ENCODE measurements around the gene E2F2. TPM values are rescaled to one million over a fixed set of nuclear protein-coding genes. Genes with fewer than 3 reads are reported as not detected.

E2F2 gene
- total RNA-seq, 6 donors from 2014 or later = 0.69 to 1.9 (median 1.1) TPM

DNA sequence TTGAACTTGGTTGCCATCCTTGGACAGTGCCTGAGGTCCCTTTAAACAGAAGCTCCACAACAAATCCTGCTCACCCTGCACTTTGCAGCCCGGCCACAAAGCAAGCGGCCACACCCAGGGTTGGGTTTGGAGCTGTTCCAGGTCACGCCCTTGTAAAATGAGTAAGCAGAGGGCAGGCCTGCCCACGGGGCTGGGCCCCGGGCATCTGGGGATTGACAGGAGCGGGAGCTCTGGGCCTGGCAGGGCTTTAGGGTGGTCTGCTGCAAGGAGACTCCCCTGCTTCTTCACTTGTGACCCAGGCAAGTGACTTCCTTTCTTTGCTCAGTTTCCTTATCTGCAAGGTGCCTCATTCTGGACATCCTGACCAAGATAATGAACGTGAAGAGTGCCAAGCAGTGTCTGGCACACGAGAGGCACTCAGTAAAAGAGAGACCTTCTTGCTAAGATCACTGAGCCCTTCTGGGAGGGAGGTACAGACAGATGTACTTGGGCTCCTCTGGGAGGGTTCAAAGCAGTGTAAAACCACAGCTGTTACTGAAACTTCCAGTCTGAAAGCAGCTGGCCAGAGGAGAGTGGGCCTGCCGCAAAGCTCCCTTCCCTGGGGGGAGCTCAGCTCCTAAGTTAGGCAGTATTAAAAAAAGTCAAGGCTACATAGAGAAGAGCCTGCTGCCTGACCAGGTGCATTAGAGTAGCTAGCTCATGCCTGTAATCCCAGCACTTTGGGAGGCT, 2.6 kb downstream of the E2F2 start:
- Histone ChIP-seq H3K36me3 (no peaks in the 10 kb centered on the region), H3K27me3 (no peaks in the 10 kb centered on the region), H3K4me3 (peak overlapping the region in 1 of 4 donors; percentile 10), H3K4me1 (peaks cover 38 to 79% (median 60%) of the 10 kb centered on the region in 4 donors), H3K9me3 (no peaks in the 10 kb centered on the region), H3K27ac (peak overlapping the region; percentile 56 to 82 (median 66))
- peak; percentile 86 to 93 for DNase-seq
- TF ChIP-seq EP300 (IDR thresholded peaks at IDR 0.05) = no peak
- TF ChIP-seq POLR2A (IDR thresholded peaks at IDR 0.05) = peak in 1 of 4 donors; percentile 24
- TF ChIP-seq, protein P1, sequence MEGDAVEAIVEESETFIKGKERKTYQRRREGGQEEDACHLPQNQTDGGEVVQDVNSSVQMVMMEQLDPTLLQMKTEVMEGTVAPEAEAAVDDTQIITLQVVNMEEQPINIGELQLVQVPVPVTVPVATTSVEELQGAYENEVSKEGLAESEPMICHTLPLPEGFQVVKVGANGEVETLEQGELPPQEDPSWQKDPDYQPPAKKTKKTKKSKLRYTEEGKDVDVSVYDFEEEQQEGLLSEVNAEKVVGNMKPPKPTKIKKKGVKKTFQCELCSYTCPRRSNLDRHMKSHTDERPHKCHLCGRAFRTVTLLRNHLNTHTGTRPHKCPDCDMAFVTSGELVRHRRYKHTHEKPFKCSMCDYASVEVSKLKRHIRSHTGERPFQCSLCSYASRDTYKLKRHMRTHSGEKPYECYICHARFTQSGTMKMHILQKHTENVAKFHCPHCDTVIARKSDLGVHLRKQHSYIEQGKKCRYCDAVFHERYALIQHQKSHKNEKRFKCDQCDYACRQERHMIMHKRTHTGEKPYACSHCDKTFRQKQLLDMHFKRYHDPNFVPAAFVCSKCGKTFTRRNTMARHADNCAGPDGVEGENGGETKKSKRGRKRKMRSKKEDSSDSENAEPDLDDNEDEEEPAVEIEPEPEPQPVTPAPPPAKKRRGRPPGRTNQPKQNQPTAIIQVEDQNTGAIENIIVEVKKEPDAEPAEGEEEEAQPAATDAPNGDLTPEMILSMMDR (IDR thresholded peaks at IDR 0.05) = peak in 1 of 6 experiments; percentile 18
- WGBS, 2 donors = 9% methylated on average over 6 to 9 of the region's 9 CpGs
- peak; percentile 84 to 87 for ATAC-seq (ENCODE audit: low FRiP score in 2 of 2)

DNA sequence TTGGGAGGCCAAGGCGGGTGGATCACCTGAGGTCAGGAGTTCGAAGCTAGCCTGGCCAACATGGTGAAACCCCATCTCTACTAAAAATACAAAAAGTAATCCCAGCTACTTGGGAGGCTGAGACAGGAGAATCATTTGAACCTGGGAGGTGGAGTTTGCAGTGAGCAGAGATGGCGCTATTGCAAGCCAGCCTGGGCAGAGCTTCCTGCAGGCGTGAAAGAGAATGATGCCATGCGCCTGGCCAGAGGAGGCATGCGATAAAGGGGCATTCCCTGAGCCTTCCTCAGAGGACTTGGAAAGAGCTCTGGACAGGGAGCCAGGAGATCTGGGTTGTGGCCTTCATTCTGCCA, 3.2 kb downstream of the E2F2 start:
- H3K4me1 ChIP-seq = peaks cover 37 to 77% (median 59%) of the 10 kb centered on the region in 4 donors
- H3K27me3 ChIP-seq = no peaks in the 10 kb centered on the region
- no peak for DNase-seq
- ATAC-seq (ENCODE audit: low FRiP score in 2 of 2) = no peak
- peak overlapping the region in 1 of 4 donors; percentile 10 for H3K4me3 ChIP-seq
- no peaks in the 10 kb centered on the region for H3K9me3 ChIP-seq
- H3K27ac ChIP-seq = peak overlapping the region; percentile 56 to 82 (median 66)
- TF ChIP-seq, protein P1 (IDR thresholded peaks at IDR 0.05) = no peak
- TF ChIP-seq EP300 (IDR thresholded peaks at IDR 0.05) = no peak
- TF ChIP-seq POLR2A (IDR thresholded peaks at IDR 0.05) = no peak
- TF ChIP-seq POLR2AphosphoS5 (IDR thresholded peaks at IDR 0.05) = no peak
- H3K36me3 ChIP-seq = no peaks in the 10 kb centered on the region
- WGBS, 2 donors = 51 to 63% methylated on average over 6 of the region's 6 CpGs

DNA sequence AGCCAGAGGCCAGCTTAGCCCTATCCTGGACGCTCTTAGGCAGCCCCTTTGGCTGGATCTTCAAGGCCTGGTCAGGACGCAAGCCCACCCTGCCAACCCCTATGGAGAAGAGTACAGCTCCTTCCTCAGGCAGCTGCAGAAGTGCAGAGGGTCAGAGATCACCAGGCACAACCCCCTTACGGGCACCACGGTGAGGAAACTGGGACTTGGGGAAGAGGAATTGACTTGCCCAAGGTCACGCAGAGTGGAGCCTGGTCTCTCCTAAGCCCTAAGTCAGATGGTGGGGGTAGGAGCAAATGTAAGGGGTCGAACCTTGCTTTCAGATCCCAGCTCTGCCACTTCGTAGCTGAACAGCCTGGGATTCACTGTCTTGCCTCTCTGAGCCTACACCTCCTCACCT, 3.7 kb downstream of the E2F2 start:
- Histone ChIP-seq H3K36me3 (no peaks in the 10 kb centered on the region), H3K27ac (peak overlapping the region in 3 of 4 donors; percentile 12 to 82 (median 62)), H3K4me3 (no peak overlapping the region), H3K9me3 (no peaks in the 10 kb centered on the region), H3K4me1 (peaks cover 33 to 72% (median 59%) of the 10 kb centered on the region in 4 donors), H3K27me3 (no peaks in the 10 kb centered on the region)
- WGBS, 2 donors = 88 to 94% methylated on average over 7 of the region's 7 CpGs
- DNase-seq (peak in 1 of 2 donors; percentile 39), ATAC-seq (ENCODE audit: low FRiP score in 2 of 2) (no peak)
- TF ChIP-seq POLR2AphosphoS5 (IDR thresholded peaks at IDR 0.05) (no peak), EP300 (IDR thresholded peaks at IDR 0.05) (no peak), POLR2A (IDR thresholded peaks at IDR 0.05) (no peak)
- TF ChIP-seq, protein P1 (IDR thresholded peaks at IDR 0.05) = no peak

DNA sequence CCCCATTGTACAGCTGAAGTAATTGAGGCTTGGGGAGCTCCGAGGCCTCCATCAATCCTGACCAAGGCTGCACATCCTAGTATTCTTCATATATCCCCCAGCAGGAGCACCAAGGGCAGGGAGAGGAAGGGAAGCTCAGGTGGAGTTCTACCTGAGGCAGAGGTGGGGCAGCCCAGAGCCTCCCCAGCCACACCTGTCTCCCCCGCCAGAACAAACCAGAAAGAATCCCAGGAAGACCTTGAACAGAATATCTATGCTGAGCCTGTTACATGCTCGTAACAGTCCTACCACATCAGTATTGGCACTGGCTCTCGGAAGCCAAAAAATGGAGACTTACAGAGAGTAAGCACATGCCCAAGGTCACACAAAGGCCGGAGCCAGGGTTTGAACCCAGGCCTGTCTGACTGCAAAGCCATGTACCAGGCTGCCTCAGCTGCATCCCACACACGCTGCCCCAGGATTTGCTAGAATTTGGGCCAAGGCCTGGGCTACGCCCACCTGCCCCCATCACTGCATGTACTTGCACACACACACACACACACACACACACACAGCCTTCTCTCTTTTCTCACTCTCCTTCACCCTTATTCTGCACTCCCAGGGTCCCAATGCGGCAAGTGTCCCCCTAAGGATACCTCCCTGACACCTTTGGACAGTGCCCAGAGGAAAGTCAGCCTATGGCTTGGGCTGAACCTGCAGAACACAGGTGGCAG, 4.5 kb downstream of the E2F2 start:
- ATAC-seq (ENCODE audit: low FRiP score in 2 of 2) (no peak), DNase-seq (no peak)
- WGBS, 2 donors = 95 to 96% methylated on average over 4 to 8 of the region's 8 CpGs
- Histone ChIP-seq H3K36me3 (no peaks in the 10 kb centered on the region), H3K4me1 (peaks cover 24 to 63% (median 53%) of the 10 kb centered on the region in 4 donors), H3K4me3 (no peak overlapping the region), H3K27ac (peak overlapping the region in 3 of 4 donors; percentile 34 to 82 (median 62)), H3K27me3 (no peaks in the 10 kb centered on the region), H3K9me3 (no peaks in the 10 kb centered on the region)
- TF ChIP-seq POLR2A (IDR thresholded peaks at IDR 0.05) (no peak), POLR2AphosphoS5 (IDR thresholded peaks at IDR 0.05) (no peak), EP300 (IDR thresholded peaks at IDR 0.05) (no peak)
- TF ChIP-seq, protein P1 (IDR thresholded peaks at IDR 0.05) = no peak
